Nephron (organoid): ENCODE results near the gene AP1G1.

ENCODE experiments used
- H3K27ac Mint-ChIP-seq, 3 experiments: 2 replicates each; pipeline ENCODE4 v1.8.0; 2020; ENCODE audit warnings: mixed read lengths in 3 of 3, mild to moderate bottlenecking in 2 of 3, moderate library complexity in 1 of 3
- H3K27me3 Mint-ChIP-seq: 2 replicates; pipeline ENCODE4 v1.8.0; 2021; ENCODE audit warnings: low read depth, mild to moderate bottlenecking, moderate library complexity, mixed read lengths
- H3K36me3 Mint-ChIP-seq: 2 replicates; pipeline ENCODE4 v1.8.0; 2020; ENCODE audit warnings: low read depth, mixed read lengths
- H3K4me1 Mint-ChIP-seq: 2 replicates; pipeline ENCODE4 v1.8.0; 2020; ENCODE audit warnings: mixed read lengths
- H3K4me3 Mint-ChIP-seq, 3 experiments: 2 replicates each; pipeline ENCODE4 v1.8.0; 2020; ENCODE audit warnings: mild to moderate bottlenecking in 3 of 3, mixed read lengths in 3 of 3, moderate library complexity in 2 of 3
- H3K9me3 Mint-ChIP-seq: 2 replicates; pipeline ENCODE4 v1.8.0; 2020; ENCODE audit warnings: mixed read lengths
- CTCF ChIP-seq, 3 experiments: fragments of 200-600 bp; sonication (generic); IDR thresholded peaks; one replicate each; pipeline ENCODE4 v1.5.0; 2021; ENCODE audit warnings: antibody characterized with exemption in 3 of 3; ENCODE audit not compliant: unreplicated experiment in 3 of 3

AP1G1 gene

GRCh38 chr16:71703333-71703732, 105.3 kb downstream of the AP1G1 start:
- H3K36me3 Mint-ChIP-seq, result peaks cover 34% of the 10 kb centered on the region

GRCh38 chr16:71700831-71701230, 107.8 kb downstream of the AP1G1 start:
- Mint-ChIP-seq H3K9me3 (no peaks in the 10 kb centered on the region), H3K27ac (no peak overlapping the region), H3K4me1 (no peaks in the 10 kb centered on the region), H3K4me3 (no peak overlapping the region), H3K27me3 (no peaks in the 10 kb centered on the region), H3K36me3 (peaks cover 34% of the 10 kb centered on the region)
- no peak for TF ChIP-seq CTCF (IDR thresholded peaks at IDR 0.05; ENCODE audit: unreplicated experiment in 3 of 3)

More at GRCh38 chr16:71703333-71703732, 105.3 kb downstream of the AP1G1 start:
- Mint-ChIP-seq H3K4me1 (peaks cover 8% of the 10 kb centered on the region), H3K27ac (no peak overlapping the region), H3K4me3 (no peak overlapping the region), H3K27me3 (no peaks in the 10 kb centered on the region), H3K9me3 (no peaks in the 10 kb centered on the region)
- no peak for TF ChIP-seq CTCF (IDR thresholded peaks at IDR 0.05; ENCODE audit: unreplicated experiment in 3 of 3)

GRCh38 chr16:71698491-71698890, 110.1 kb downstream of the AP1G1 start:
- Mint-ChIP-seq H3K27ac (no peak overlapping the region), H3K36me3 (peaks cover 31% of the 10 kb centered on the region), H3K9me3 (no peaks in the 10 kb centered on the region), H3K27me3 (no peaks in the 10 kb centered on the region), H3K4me3 (no peak overlapping the region), H3K4me1 (no peaks in the 10 kb centered on the region)
- no peak for TF ChIP-seq CTCF (IDR thresholded peaks at IDR 0.05; ENCODE audit: unreplicated experiment in 3 of 3)

- no peaks in the 10 kb centered on the region for H3K4me1 Mint-ChIP-seq
- H3K36me3 Mint-ChIP-seq, result peaks cover 36% of the 10 kb centered on the region
- no peaks in the 10 kb centered on the region for H3K27me3 Mint-ChIP-seq
- no peak overlapping the region for H3K27ac Mint-ChIP-seq
- H3K4me3 Mint-ChIP-seq, result no peak overlapping the region
- no peak for TF ChIP-seq CTCF (IDR thresholded peaks at IDR 0.05; ENCODE audit: unreplicated experiment in 3 of 3)
- no peaks in the 10 kb centered on the region for H3K9me3 Mint-ChIP-seq
These were observed 115.5 kb downstream of the AP1G1 start for GRCh38 chr16:71693164-71693563.

GRCh38 chr16:71689901-71690300, 118.7 kb downstream of the AP1G1 start:
- H3K27me3 Mint-ChIP-seq, result no peaks in the 10 kb centered on the region

More at GRCh38 chr16:71689901-71690300, 118.7 kb downstream of the AP1G1 start:
- H3K4me3 Mint-ChIP-seq, result no peak overlapping the region
- H3K4me1 Mint-ChIP-seq, result no peaks in the 10 kb centered on the region
- no peaks in the 10 kb centered on the region for H3K9me3 Mint-ChIP-seq
- no peak overlapping the region for H3K27ac Mint-ChIP-seq
- H3K36me3 Mint-ChIP-seq, result peaks cover 50% of the 10 kb centered on the region
- TF ChIP-seq CTCF (IDR thresholded peaks at IDR 0.05; ENCODE audit: unreplicated experiment in 3 of 3), result no peak
